Trophoblast cell (in vitro differentiated cells and primary cell): ENCODE data around the gene NME3.

ENCODE experiments used
- DNase-seq, 2 donors: peaks; one replicate each; pipeline ENCODE4 v3.0.0-alpha.2; 2016
- H2AFZ ChIP-seq: 2 replicates; pipeline ENCODE4 v1.6.1; 2013; ENCODE audit warnings: low read length, moderate library complexity, mild to moderate bottlenecking; ENCODE audit not compliant: insufficient read depth, poor library complexity
- H2AK5ac ChIP-seq: 2 replicates; pipeline ENCODE4 v1.6.1; 2013; ENCODE audit warnings: mild to moderate bottlenecking, low read length
- H2BK120ac ChIP-seq: 2 replicates; pipeline ENCODE4 v1.6.1; 2013; ENCODE audit warnings: low read length, mild to moderate bottlenecking, moderate library complexity; ENCODE audit not compliant: insufficient read depth, poor library complexity
- H2BK12ac ChIP-seq: 2 replicates; pipeline ENCODE4 v1.6.1; 2013; ENCODE audit warnings: mild to moderate bottlenecking, low read length, moderate library complexity
- H2BK5ac ChIP-seq: 2 replicates; pipeline ENCODE4 v1.6.1; 2013; ENCODE audit warnings: low read length, low read depth, moderate library complexity, mild to moderate bottlenecking; ENCODE audit not compliant: poor library complexity
- H3K14ac ChIP-seq: 2 replicates; pipeline ENCODE4 v1.6.1; 2013; ENCODE audit warnings: mild to moderate bottlenecking, low read length
- H3K18ac ChIP-seq: 2 replicates; pipeline ENCODE4 v1.6.1; 2013; ENCODE audit warnings: mild to moderate bottlenecking, low read length
- H3K23ac ChIP-seq: 2 replicates; pipeline ENCODE4 v1.6.1; 2013; ENCODE audit warnings: low read length
- H3K27ac ChIP-seq: 2 replicates; pipeline ENCODE4 v1.5.1; 2013; ENCODE audit warnings: low read depth, mild to moderate bottlenecking, inconsistent platforms, low read length, moderate library complexity
- H3K27me3 ChIP-seq: 2 replicates; pipeline ENCODE4 v1.6.1; 2013; ENCODE audit warnings: inconsistent platforms, mild to moderate bottlenecking, low read length, moderate library complexity; ENCODE audit not compliant: insufficient read depth
- H3K36me3 ChIP-seq, 2 experiments: 1 replicate in 1 of 2; 2 replicates in 1 of 2; pipeline ENCODE4 v1.6.1; 2013; ENCODE audit warnings: low read length in 2 of 2, mild to moderate bottlenecking in 2 of 2, moderate library complexity in 1 of 2; ENCODE audit not compliant: insufficient read depth in 2 of 2, control insufficient read depth in 1 of 2
- H3K4ac ChIP-seq: 2 replicates; pipeline ENCODE4 v1.6.1; 2013; ENCODE audit warnings: low read depth, mild to moderate bottlenecking, low read length, moderate library complexity
- H3K4me1 ChIP-seq, 2 experiments: 1 replicate in 1 of 2; 2 replicates in 1 of 2; pipeline ENCODE4 v1.6.1; 2013; ENCODE audit warnings: low read length in 2 of 2, mild to moderate bottlenecking in 2 of 2, moderate library complexity in 1 of 2; ENCODE audit not compliant: insufficient read depth in 2 of 2, control insufficient read depth in 1 of 2
- H3K4me2 ChIP-seq: 2 replicates; pipeline ENCODE4 v1.6.1; 2013; ENCODE audit warnings: inconsistent platforms, mild to moderate bottlenecking, low read length, moderate library complexity
- H3K4me3 ChIP-seq: 2 replicates; pipeline ENCODE4 v1.5.1; 2013; ENCODE audit warnings: mild to moderate bottlenecking, low read depth, low read length, inconsistent platforms
- H3K79me1 ChIP-seq: one replicate; pipeline ENCODE4 v1.6.1; 2013; ENCODE audit warnings: low read length
- H3K79me2 ChIP-seq: 2 replicates; pipeline ENCODE4 v1.6.1; 2013; ENCODE audit warnings: low read length, mild to moderate bottlenecking; ENCODE audit not compliant: control insufficient read depth, insufficient read depth, poor library complexity
- H3K9ac ChIP-seq: 2 replicates; pipeline ENCODE4 v1.6.1; 2013; ENCODE audit warnings: mild to moderate bottlenecking, low read length
- H3K9me3 ChIP-seq: 2 replicates; pipeline ENCODE4 v1.6.1; 2013; ENCODE audit warnings: low read depth, mild to moderate bottlenecking, control low read depth, inconsistent platforms, low read length; ENCODE audit not compliant: insufficient read depth
- H4K12ac ChIP-seq: 2 replicates; pipeline ENCODE4 v1.6.1; 2013; ENCODE audit warnings: low read depth, mild to moderate bottlenecking, low read length, moderate library complexity
- H4K8ac ChIP-seq: 2 replicates; pipeline ENCODE4 v1.6.1; 2013; ENCODE audit warnings: low read depth, mild to moderate bottlenecking, low read length, moderate library complexity
- H4K91ac ChIP-seq: one replicate; pipeline ENCODE4 v1.6.1; 2013; ENCODE audit warnings: low read depth, mild to moderate bottlenecking, low read length, moderate library complexity
- WGBS: extraction: QIAGEN DNeasy Blood & Tissue Kit; methylation state at CpG from one replicate; pipeline ENCODE4 v1.1.7; 2013; ENCODE audit warnings: missing lambda C conversion rate; ENCODE audit not compliant: insufficient read length, insufficient coverage; ENCODE audit errors: extremely low coverage; 5-methylcytosine and 5-hydroxymethylcytosine counted together

Gene NME3

DNA sequence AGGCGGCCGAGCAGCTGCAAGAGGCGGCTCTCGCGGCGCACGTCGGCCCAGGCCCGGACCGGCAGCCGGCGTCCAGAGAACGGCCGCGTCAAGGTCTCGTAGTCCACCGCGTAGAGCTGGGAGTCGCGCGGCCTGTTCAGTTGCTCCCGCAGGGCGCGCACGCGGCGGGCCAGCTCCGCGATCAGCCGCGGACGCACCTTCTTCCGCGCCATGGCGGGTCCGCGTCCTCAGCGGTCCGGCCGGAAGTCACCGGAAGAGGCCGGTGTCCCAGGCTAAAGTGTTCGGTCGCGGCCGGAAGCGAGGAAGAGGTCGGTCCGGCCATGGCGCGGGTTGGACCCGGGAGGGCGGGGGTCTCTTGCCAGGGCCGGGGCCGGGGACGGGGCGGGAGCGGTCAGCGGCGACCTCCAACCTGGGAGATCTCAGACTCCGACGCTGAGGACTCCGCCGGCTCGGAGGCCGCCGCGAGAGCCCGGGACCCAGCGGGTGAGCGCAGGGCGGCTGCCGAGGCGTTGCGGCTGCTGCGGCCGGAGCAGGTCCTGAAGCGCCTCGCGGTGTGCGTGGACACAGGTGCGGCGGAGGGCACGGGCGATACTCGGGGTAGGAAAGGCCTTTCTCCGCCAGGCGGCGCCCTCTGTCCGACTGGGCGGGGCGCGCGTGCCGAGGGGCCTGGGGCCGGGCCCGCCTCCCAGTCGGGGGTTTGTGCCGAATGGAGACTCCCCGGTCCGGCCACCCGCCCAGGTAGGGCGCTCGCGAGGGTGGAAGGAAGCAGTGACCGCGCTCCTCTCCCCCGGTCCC is 1.8 kb upstream of the NME3 start, which contains the start of gene MRPS34:
TSS of gene MRPS34 (minus strand) at position 227 of the 795 bp plus-strand sequence. CDS start at position 212, 15 bp downstream.
- Histone ChIP-seq H3K4me2 (peak within 1 kb of the TSS; percentile 94), H3K4me1 (peaks cover 10 to 18% of the 10 kb centered on the region in 2 experiments), H3K4me3 (peak within 1 kb of the TSS; percentile 95), H3K9me3 (peaks cover 2% of the 10 kb centered on the region), H2BK120ac (peak within 1 kb of the TSS; percentile 91), H4K12ac (peak within 1 kb of the TSS; percentile 91), H3K18ac (peak within 1 kb of the TSS; percentile 92), H3K23ac (no peak within 1 kb of the TSS), H3K27me3 (no peaks in the 10 kb centered on the region), H4K8ac (peak within 1 kb of the TSS; percentile 97), H2BK5ac (peak within 1 kb of the TSS; percentile 90), H4K91ac (peak within 1 kb of the TSS; percentile 95), H3K4ac (peak within 1 kb of the TSS; percentile 76), H2AFZ (peak within 1 kb of the TSS; percentile 89), H3K14ac (peak within 1 kb of the TSS; percentile 92), H2BK12ac (peak within 1 kb of the TSS; percentile 51), H3K79me2 (peaks cover 15% of the 10 kb centered on the region), H3K9ac (peak within 1 kb of the TSS; percentile 89), H3K27ac (peak within 1 kb of the TSS; percentile 90), H2AK5ac (peak within 1 kb of the TSS; percentile 92), H3K79me1 (peaks cover 22% of the 10 kb centered on the region), H3K36me3 (peaks cover 46 to 52% of the 10 kb centered on the region in 2 experiments)
- peak; percentile 68 to 91 for DNase-seq
- WGBS = no CpG with 5 or more reads among the region's 108 CpGs

DNA sequence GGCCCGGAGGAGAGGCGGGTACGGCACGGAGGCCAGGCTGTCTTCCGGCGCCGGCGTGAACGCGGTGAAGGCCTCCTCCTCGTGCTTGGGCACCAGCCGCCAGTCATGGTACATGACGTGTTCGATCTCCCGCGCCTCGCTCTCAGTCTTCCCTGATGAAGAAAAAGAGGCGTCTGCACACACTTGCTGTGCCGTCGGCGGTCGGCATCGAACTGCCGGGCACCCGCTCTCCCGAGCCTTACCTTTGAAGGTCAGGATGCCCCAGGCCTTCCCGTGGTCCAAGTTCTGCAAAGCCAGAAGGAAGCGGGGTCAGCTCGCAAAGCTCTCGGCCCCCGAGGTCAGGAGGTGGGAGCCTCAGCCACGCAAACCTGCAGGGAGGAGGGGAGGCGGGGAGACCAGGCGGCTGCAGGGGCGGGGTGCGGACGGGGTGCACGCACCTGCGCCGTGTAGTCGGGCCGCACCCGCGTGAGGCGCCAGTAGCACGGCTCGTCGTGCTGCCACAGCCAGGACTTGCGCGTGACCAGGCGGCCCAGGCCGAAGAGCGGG is 1.1 kb upstream of the NME3 start, which contains the start of gene EME2:
TSS of gene EME2 (plus strand) at position 449 of the 546 bp plus-strand sequence. CDS start 418 bp downstream, outside the sequence.
- Histone ChIP-seq H3K27me3 (no peaks in the 10 kb centered on the region), H3K36me3 (peaks cover 46 to 52% of the 10 kb centered on the region in 2 experiments), H3K23ac (no peak within 1 kb of the TSS), H2AFZ (peak within 1 kb of the TSS; percentile 89), H3K4ac (peak within 1 kb of the TSS; percentile 76), H3K79me1 (peaks cover 22% of the 10 kb centered on the region), H3K9ac (peak within 1 kb of the TSS; percentile 89), H2AK5ac (peak within 1 kb of the TSS; percentile 92), H2BK120ac (peak within 1 kb of the TSS; percentile 91), H4K8ac (peak within 1 kb of the TSS; percentile 97), H4K91ac (peak within 1 kb of the TSS; percentile 95), H4K12ac (peak within 1 kb of the TSS; percentile 91), H3K14ac (peak within 1 kb of the TSS; percentile 92), H2BK5ac (peak within 1 kb of the TSS; percentile 90), H3K27ac (peak within 1 kb of the TSS; percentile 90), H3K4me2 (peak within 1 kb of the TSS; percentile 94), H2BK12ac (peak within 1 kb of the TSS; percentile 51), H3K4me1 (peaks cover 10 to 18% of the 10 kb centered on the region in 2 experiments), H3K18ac (peak within 1 kb of the TSS; percentile 92), H3K9me3 (peaks cover 2% of the 10 kb centered on the region), H3K79me2 (peaks cover 15% of the 10 kb centered on the region), H3K4me3 (peak within 1 kb of the TSS; percentile 95)
- peak in 1 of 2 donors; percentile 35 for DNase-seq
- WGBS = no CpG with 5 or more reads among the region's 53 CpGs

DNA sequence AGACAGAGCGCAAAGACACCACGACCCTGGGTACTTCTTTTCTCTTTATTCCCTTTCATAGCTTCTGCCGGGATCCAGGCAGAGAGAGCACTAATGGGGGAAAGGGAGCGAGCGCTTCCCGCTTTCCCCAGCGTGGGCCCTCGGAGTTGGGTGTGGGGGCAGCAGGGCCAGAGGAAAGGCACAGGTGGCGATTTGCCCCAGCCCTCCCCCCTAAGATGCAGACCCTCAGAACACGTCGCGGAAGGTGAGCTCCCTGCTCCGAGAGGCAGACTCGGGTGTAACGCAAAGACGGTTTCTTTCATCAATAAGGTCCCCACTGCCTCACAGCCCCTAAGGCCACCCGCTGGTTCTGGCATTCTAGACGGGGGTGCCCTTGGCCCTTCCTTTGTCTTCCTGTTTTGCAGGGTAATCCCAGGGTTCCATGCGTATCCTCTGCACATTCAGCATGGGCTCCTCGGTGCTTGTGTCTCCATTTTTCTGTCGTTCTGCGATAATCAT is 570 bp upstream of the NME3 start:
- Histone ChIP-seq H2AFZ (no peak overlapping the region), H3K79me2 (peaks cover 15% of the 10 kb centered on the region), H3K9ac (peak overlapping the region; percentile 51), H3K27ac (no peak overlapping the region), H3K4ac (peak overlapping the region; percentile 68), H3K27me3 (no peaks in the 10 kb centered on the region), H3K4me1 (peaks cover 10 to 18% of the 10 kb centered on the region in 2 experiments), H3K14ac (peak overlapping the region; percentile 52), H2BK120ac (no peak overlapping the region), H3K4me3 (peak overlapping the region; percentile 95), H4K12ac (peak overlapping the region; percentile 50), H2AK5ac (peak overlapping the region; percentile 17), H3K79me1 (peaks cover 22% of the 10 kb centered on the region), H3K36me3 (peaks cover 46 to 52% of the 10 kb centered on the region in 2 experiments), H2BK12ac (no peak overlapping the region), H2BK5ac (no peak overlapping the region), H3K4me2 (peak overlapping the region; percentile 94), H3K18ac (peak overlapping the region; percentile 44), H3K9me3 (peaks cover 2% of the 10 kb centered on the region), H4K8ac (peak overlapping the region; percentile 88), H4K91ac (peak overlapping the region; percentile 46), H3K23ac (no peak overlapping the region)
- WGBS = no CpG with 5 or more reads among the region's 22 CpGs
- no peak for DNase-seq
